CMK (cell line): ENCODE measurements around the gene RIN3.

Experiments
- DNase-seq: peaks from one replicate; pipeline ENCODE4 v3.0.0-alpha.2; 2010; ENCODE audit warnings: low read depth

The RIN3 gene

GRCh38 chr14:92507174-92507768 lies 6.3 kb upstream of the RIN3 start:
- DNase-seq: no peak

DNA sequence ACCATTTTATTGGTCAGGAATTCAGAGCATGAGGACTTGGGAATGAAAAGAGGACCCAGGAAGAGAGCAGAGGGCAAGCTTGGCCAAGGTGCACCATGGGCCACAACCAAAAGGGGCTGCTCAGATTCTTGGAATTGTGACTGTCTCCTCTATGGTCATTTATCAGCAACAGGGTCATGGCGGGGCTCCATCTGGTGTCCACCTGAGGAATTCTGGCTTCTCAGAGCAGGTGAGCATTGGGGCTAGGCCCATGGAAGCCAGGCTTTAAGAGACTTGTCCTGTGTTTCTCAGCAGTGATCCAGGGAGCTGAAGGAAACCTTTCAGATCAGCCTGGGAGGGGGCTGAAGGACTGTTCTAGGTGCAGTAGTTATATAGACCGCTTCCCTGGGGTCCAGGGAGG lies 2.6 kb upstream of the RIN3 start:
- no peak for DNase-seq

- DNase-seq: no peak
Measured at GRCh38 chr14:92511453-92512238, 1.9 kb upstream of the RIN3 start.

- no peak for DNase-seq
Measured at GRCh38 chr14:92512807-92513203, 776 bp upstream of the RIN3 start.

DNA sequence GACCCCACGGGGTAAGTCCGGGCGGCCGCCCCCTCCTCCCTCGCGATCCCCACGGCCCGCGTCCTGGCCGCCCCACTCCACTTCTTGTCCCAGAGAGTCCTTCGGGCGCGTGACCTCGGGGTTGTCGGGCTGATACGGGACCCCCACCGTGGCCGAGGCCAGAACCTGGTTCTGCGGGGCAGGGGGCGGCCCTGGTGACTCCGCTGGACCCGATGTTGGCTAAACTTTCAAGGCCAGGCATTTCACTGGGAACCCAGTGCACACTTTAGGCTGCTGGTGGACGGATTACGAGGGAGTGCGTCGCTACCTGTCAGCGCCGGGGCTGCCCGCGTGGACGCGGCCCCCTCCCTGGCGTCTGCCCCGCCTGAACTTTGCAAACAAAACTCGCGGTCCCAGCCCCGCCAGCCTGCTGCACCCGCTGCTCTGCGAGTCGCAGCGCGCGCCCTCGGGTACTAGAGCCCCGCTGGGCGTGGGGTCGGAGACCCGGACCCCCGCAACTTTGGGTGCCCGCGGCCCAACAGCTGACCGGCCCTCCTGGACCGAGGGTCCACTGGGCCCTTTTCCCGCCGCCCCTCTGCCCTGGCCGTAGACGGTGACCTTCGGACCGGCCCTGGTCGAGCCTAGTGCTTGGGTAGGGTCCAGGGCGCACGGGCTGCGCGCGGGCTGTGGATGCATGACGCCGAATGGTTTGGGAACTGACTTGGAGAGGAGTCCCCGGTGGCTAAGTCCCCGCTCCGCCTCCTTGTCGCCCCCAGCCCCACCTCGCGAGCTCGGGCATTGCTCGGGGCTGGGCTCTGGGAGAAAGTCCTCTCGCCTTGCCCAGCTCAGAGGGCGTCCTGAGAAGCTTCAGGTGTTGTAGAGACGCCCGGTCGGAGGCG lies 624 bp downstream of the RIN3 start:
- DNase-seq: no peak

GRCh38 chr14:92514844-92515514 lies 1.4 kb downstream of the RIN3 start:
- DNase-seq: no peak

DNA sequence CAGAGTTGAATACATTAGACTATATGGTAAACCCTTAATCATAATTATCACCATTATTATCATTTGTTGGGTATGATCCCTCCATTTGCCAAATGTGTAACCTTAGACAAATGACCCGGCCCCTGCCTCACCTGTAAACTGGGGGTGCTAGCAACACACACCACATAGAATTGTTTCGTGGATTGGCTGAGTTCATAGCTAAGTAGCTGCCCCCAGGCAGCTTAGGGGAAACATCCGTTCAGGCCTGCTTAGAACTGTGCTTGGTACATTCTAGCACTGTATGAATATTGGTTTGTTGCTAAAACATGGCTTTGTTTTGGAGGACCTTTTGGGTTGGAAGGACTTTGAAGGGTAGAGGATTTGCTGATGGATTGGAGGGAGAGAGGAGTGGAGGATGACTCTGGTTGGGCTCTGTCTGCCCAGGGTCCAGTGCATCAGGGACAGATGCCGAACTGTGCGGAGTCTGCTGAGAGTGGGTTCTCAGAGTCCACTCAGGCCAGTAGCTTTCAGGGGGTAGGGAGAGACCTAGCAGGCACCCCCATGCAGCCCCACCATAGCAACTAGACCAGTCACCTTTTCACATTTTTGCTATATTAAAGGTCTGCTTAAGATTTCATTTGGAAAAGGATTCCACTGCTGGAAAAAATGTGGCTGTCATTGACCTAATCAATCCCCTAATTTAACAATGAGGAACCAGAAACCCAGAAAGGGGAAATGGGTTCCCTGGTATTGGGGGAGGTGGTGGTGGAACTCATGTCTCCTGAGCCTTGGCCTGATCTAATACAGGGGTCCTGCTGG lies 2.2 kb downstream of the RIN3 start:
- DNase-seq: no peak

DNA sequence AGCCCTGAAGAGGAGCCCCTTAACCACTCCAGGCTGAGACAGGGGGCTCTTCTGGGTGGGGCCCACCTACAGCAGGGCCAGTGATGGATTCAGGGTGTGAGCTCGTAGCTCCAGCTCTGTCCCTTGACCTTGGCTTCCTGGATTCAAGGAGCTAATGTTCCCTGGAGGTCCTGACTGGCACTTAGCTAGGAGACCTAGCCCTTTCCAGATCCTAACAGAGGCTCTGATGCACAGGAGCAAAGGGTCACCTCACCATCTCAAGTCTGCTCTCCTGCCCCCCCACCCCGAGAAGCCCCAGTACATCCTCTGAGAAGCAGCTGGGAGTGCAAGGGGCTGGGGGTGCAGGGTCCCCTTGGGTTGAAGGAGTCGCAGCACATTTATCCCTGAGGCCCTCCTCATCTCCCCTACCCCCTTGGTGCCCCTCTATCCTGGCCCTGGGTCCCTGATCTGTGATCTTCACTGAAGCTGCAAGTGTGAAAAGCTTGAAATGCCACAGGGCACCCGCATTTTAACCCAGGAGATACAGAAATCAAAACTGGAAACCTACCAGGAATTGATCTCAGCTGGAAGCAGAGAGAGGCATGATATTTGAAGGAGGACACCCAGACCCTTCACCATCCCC lies 2.9 kb downstream of the RIN3 start:
- no peak for DNase-seq

DNA sequence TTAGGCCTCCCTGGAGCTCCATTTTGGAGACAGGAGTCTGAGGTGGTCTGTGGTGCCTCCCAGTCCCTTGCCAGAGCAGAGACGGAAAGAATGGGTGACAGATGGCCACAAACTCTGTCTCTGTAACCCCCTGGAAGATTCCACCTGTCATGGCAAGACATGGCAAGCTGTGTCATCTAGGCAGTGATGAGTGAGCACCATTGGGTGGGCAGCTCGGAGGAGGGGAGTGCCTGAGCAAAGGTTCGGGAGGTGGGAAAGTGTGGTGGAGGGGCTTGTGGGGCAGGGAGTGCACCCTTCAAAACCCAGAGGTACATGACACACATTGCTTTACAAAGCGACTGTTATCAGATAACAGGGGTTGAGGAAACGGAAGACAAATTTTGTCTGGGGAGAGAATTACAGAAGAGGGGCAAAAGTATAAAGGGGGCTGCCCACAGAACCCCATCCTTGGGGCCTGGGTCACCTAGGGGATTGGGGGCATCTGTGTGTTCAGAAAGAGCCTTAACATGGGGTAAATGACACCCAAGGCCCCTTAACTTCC lies 3.5 kb downstream of the RIN3 start:
- DNase-seq: no peak

DNA sequence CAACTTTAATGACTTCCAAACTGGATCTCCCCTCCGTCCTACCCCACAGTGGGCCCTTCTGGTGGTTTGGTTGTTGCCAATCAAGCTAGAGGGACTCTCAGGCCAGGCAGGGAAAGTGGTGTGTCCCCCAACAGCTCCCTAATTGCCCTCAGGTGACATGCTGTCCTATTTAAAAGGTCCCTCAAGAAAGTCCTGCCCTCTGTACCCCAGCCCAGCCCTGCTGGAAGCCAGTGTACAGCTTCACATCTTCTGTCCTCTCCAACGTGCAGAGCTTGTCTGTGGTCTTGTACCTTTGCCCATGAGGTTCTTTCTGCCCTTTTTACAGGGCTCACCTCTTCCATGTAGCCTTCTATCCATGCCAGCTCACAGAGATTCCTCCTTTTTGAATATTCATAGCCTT lies 4.2 kb downstream of the RIN3 start:
- DNase-seq: no peak

DNA sequence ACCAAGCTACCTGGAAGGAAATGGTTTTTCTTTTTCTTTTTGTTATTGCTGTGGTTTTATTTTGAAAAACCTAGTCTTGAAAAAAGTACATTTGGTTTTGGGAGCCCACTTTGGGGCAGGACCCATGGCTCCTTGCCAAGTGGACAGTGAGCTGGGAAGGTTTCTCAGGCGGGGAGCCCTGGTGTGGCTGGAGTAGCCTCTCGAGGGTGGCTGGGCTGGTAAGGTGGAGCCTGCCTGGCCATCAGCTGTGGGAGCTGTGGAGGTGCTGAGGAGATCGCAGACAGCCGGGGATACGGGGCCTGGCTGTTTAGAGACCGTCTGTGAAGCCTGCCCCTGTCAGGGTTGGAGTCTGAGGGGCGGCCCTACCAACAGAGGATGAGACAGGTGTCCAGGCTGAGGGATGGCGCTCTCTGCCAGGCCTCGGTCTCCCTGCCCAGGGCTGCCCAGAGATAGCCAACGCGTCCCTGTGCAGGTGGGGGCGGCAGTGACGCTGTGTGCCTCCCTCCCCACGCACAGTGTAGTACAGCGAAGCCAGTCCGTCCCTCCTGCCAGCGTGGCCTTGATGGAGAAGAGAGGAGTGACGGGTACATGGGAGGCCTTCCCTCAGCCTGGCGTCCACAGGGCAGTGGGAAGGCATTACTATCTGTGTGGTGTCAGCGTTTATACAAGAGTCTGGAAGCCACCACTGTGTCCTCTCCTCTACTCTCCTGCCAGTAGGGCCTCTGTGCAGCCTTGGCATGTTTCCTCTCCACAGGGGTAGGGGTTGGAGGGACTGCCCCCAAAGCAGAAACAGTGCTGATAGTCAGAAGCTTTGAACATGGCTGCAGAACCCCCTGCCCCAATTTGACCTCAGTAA lies 5.9 kb downstream of the RIN3 start:
- no peak for DNase-seq

DNA sequence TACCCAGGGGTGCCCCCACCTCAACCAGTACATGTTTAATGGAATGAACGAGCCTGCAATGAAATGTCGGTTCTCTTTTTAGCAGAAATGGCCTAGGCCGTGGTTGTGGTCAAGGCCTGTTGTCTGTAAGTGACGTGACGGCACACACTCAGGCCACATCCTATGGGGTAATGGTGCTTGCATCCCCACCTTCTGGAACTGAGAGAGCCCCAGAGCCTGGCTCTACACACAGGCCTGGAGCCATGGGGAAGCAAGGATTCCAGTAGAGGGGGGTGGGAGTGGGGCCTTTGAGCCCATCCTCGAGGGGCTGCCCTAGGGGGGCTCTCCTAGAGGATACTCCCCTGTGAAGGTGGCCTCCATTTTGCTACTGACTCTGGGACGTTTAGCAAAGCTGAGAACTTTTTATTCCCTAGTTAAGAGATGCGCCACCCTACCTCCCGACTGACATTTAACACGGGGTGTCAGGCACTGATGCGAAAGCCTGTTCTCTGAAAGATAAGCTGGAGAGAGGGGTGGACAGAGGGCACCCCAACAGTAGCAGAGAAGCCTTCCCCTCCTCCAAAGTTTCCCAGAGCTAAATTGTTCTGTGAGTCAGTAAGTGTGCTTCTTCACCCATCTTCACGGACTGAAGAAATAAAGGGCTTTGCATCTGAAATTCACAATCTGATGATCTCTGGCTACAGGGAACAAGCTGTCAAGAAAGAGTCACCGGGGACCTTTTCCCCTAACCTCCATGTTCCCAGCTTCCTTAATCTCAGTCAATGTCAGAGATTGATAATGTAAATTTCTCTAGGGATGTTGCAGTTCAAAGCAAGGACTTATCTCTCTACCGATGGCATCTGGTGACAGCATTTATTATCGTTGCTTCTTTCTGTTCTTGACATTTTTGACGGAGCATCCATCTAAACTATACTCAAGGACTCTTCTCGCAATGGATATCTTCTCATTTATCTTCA lies 6.8 kb downstream of the RIN3 start:
- DNase-seq: no peak

DNA sequence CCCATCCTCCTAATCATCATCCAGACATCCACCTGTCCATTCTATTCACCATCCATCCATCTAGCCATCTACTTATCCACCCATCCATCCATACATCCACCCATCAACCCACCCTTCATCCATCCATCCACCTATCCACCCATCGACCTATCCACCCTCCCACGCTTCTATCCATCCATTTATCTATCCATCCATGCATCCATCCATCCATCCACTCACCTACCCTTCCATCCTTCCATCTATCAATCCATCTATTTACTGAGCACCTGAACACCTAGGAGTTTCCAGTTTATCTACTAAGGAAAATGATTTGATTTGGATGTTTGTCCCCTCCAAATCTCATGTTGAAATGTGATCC lies 7.5 kb downstream of the RIN3 start:
- DNase-seq: no peak

GRCh38 chr14:92523752-92524151 lies 10.2 kb downstream of the RIN3 start:
- DNase-seq: no peak

DNA sequence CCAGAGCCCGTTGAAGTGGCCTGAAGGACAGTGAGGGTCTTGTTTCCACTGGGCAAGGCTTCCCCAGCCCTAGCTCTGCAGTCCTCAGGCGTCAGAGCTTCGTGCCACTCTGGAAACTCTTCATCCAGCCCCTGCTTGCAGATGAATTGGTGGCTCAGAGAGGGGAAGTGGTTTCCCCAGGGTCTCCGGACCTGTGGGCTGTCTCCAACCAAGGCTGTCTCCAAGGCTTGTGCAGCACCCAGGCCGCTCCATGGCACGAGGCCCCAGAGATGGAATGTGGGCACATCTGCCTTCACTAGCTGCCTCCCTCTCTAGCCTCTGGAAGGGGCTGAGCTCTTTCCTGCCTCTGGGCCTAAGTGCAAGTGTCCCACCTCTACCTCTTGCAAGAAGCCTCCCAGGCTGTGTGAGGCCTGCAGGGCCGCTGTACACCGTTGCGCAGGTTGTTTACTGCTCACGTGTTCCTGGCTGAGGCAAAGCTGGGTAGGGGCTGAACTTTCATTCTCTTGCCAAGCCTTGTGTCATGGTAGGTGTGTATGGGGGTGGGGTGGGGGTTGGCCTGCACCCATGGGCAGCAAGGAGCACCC lies 11.1 kb downstream of the RIN3 start:
- DNase-seq: no peak

DNA sequence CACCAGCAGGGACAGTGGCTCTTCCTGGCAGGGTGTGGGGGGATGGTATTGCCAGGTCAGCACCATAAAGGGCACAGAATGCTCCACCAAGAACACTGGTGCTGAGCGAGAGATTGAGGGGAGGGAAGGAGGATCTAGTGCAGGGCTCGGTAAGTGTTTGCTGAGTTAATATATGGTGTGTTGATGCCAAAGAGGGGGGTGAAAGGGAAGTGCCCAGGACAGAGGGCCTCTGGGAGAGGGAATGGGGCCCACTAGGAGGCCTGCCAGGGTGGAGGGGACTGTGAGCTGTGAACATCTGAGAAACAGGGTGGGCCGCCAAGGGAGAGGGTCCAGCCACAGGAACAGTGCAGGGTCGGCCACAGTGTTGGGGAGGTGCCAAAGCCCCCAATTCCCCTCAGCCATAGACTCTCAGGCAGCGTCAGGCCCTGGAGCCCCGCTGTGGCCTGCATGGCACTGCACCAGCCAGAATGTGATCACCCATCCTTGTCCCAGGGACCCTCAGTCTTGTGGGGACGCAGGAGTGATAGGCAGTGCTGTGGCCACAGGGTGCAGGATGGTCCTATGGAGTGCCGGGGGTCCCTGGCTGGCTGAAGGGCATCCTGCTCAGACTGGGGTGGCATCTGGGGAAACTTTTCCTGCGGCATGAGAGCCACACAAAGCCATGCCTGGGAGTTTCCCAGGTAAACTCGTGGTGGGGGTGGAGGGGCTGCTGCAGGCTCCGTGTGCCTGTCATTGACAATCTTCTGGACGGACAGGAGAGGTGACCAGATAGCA lies 11.9 kb downstream of the RIN3 start:
- DNase-seq: no peak

DNA sequence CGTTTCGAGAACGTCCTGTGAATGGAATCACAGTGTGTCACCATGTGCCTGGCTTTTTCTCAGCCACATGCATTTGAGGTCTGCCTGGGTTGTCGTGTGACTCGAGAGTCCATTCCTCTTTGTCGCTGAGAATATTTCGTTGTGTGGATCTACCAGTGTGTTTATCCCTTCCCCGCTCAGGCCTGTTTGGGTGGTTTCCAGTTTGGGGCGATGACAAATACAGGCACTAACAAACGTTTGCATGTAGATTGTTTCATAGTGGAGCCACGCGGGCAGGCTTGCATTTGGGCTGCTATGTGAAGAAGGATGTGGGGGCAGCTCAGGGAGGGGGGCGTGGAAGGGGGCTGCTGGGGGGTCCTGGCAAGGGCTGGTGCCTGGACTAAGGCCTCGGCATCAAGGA lies 14.1 kb downstream of the RIN3 start:
- no peak for DNase-seq
